ENCODE measurements around the gene CDT1. TPM values are rescaled to one million over a fixed set of nuclear protein-coding genes. Genes with fewer than 3 reads are reported as not detected.

Gene CDT1
- total RNA-seq, 4 donors from 2014 or later: 4.7 to 25.7 (median 10.7) TPM

- no peak overlapping the region for H3K27ac ChIP-seq
- H3K36me3 ChIP-seq: peaks cover 5% of the 10 kb centered on the region
- H3K4me3 ChIP-seq: no peak overlapping the region
- H3K4me1 ChIP-seq: peaks cover 86% of the 10 kb centered on the region
- DNase-seq (ENCODE audit: low spot score in 2 of 2): no peak
- H3K9me3 ChIP-seq: no peaks in the 10 kb centered on the region
- WGBS: 94% methylated on average over 19 of the region's 19 CpGs
- TF ChIP-seq CTCF (IDR thresholded peaks at IDR 0.05) (no peak), EP300 (IDR thresholded peaks at IDR 0.05) (no peak), POLR2A (IDR thresholded peaks at IDR 0.05) (no peak), POLR2AphosphoS5 (IDR thresholded peaks at IDR 0.05) (no peak)
- no peaks in the 10 kb centered on the region for H3K27me3 ChIP-seq
Observed at GRCh38 chr16:88764080-88764479, 39.5 kb upstream of the CDT1 start.

GRCh38 chr16:88764913-88765349, 38.7 kb upstream of the CDT1 start:
- H3K4me1 ChIP-seq: peaks cover 87% of the 10 kb centered on the region

GRCh38 chr16:88766975-88767374, 36.6 kb upstream of the CDT1 start:
- no peaks in the 10 kb centered on the region for H3K9me3 ChIP-seq
- H3K27me3 ChIP-seq: no peaks in the 10 kb centered on the region
- H3K4me1 ChIP-seq: peaks cover 90% of the 10 kb centered on the region
- WGBS: 90% methylated on average over 11 of the region's 11 CpGs
- DNase-seq (ENCODE audit: low spot score in 2 of 2): no peak
- H3K27ac ChIP-seq: no peak overlapping the region
- H3K36me3 ChIP-seq: peaks cover 5% of the 10 kb centered on the region
- no peak overlapping the region for H3K4me3 ChIP-seq
- TF ChIP-seq POLR2AphosphoS5 (IDR thresholded peaks at IDR 0.05): no peak
- TF ChIP-seq EP300 (IDR thresholded peaks at IDR 0.05): no peak
- TF ChIP-seq CTCF (IDR thresholded peaks at IDR 0.05): no peak
- TF ChIP-seq POLR2A (IDR thresholded peaks at IDR 0.05): no peak

More at GRCh38 chr16:88764913-88765349, 38.7 kb upstream of the CDT1 start:
- Histone ChIP-seq H3K27me3 (no peaks in the 10 kb centered on the region), H3K9me3 (no peaks in the 10 kb centered on the region), H3K27ac (no peak overlapping the region), H3K4me3 (no peak overlapping the region), H3K36me3 (peaks cover 5% of the 10 kb centered on the region)
- DNase-seq (ENCODE audit: low spot score in 2 of 2): no peak
- 50% methylated on average over 6 of the region's 9 CpGs for WGBS
- TF ChIP-seq POLR2AphosphoS5 (IDR thresholded peaks at IDR 0.05) (no peak), EP300 (IDR thresholded peaks at IDR 0.05) (no peak), CTCF (IDR thresholded peaks at IDR 0.05) (no peak), POLR2A (IDR thresholded peaks at IDR 0.05) (no peak)

GRCh38 chr16:88767546-88768070, 36.0 kb upstream of the CDT1 start:
- no peak overlapping the region for H3K4me3 ChIP-seq
- peak overlapping the region; percentile 70 for H3K27ac ChIP-seq
- H3K9me3 ChIP-seq: no peaks in the 10 kb centered on the region
- peaks cover 5% of the 10 kb centered on the region for H3K36me3 ChIP-seq
- DNase-seq (ENCODE audit: low spot score in 2 of 2): no peak
- H3K4me1 ChIP-seq: peaks cover 90% of the 10 kb centered on the region
- H3K27me3 ChIP-seq: no peaks in the 10 kb centered on the region
- 73% methylated on average over 9 of the region's 12 CpGs for WGBS
- TF ChIP-seq POLR2AphosphoS5 (IDR thresholded peaks at IDR 0.05): no peak
- no peak for TF ChIP-seq EP300 (IDR thresholded peaks at IDR 0.05)
- TF ChIP-seq CTCF (IDR thresholded peaks at IDR 0.05): no peak
- TF ChIP-seq POLR2A (IDR thresholded peaks at IDR 0.05): no peak

GRCh38 chr16:88768071-88768783, 35.4 kb upstream of the CDT1 start:
- Histone ChIP-seq H3K4me3 (no peak overlapping the region), H3K4me1 (peaks cover 90% of the 10 kb centered on the region), H3K27ac (peak overlapping the region; percentile 70), H3K27me3 (no peaks in the 10 kb centered on the region), H3K36me3 (peaks cover 5% of the 10 kb centered on the region), H3K9me3 (no peaks in the 10 kb centered on the region)
- no peak for DNase-seq (ENCODE audit: low spot score in 2 of 2)
- TF ChIP-seq EP300 (IDR thresholded peaks at IDR 0.05) (no peak), CTCF (IDR thresholded peaks at IDR 0.05) (no peak), POLR2AphosphoS5 (IDR thresholded peaks at IDR 0.05) (no peak), POLR2A (IDR thresholded peaks at IDR 0.05) (no peak)
- 42% methylated on average over 9 of the region's 24 CpGs for WGBS
